Prostate gland (tissue), 2 donors: ENCODE data around the gene MORC4. TPM values are rescaled to one million over a fixed set of nuclear protein-coding genes. Genes with fewer than 3 reads are reported as not detected.

ENCODE experiments used
- DNase-seq: peaks from one replicate; pipeline ENCODE4 v3.0.0-alpha.2; 2019; ENCODE audit warnings: low spot score
- H3K27ac ChIP-seq, 2 donors: fragments of 200-600 bp; sonication (generic); 2 replicates each; pipeline ENCODE4 v1.5.1; 2017 to 2019
- H3K27me3 ChIP-seq: fragments of 200-600 bp; sonication (generic); replicated peaks from 2 replicates; pipeline ENCODE4 v1.5.1; 2019; ENCODE audit not compliant: insufficient read depth
- H3K36me3 ChIP-seq, 2 donors: fragments of 200-600 bp; sonication (generic); 1 replicate in 1 of 2; 2 replicates in 1 of 2; pipeline versions ENCODE4 v1.5.1 to v1.8.1; 2017 to 2019
- H3K4me1 ChIP-seq: fragments of 200-600 bp; sonication (generic); replicated peaks from 2 replicates; pipeline ENCODE4 v1.5.1; 2019
- H3K4me3 ChIP-seq, 2 donors: fragments of 200-600 bp; sonication (generic); 2 replicates each; pipeline ENCODE4 v1.5.1; 2017 to 2019
- H3K9me3 ChIP-seq: fragments of 200-600 bp; sonication (generic); 2 replicates; pipeline ENCODE4 v1.5.1; 2017
- CTCF ChIP-seq, 4 experiments: fragments of 200-600 bp in 2 of 4; fragments of 450-650 bp in 2 of 4; sonication (generic) in 2 of 4; IDR thresholded peaks; 1 replicate in 3 of 4; 2 replicates in 1 of 4; pipeline ENCODE4 v1.5.1; 2016 to 2019; ENCODE audit warnings: antibody characterized with exemption in 4 of 4, mild to moderate bottlenecking in 2 of 4, moderate library complexity in 2 of 4
- POLR2A ChIP-seq: fragments of 450-650 bp; IDR thresholded peaks from one replicate; pipeline ENCODE4 v1.6.1; 2016; ENCODE audit warnings: antibody characterized with exemption, mild to moderate bottlenecking
- POLR2AphosphoS5 ChIP-seq: sonication (generic); formaldehyde crosslinking; IDR thresholded peaks from one replicate; pipeline ENCODE4 v1.6.1; 2017; ENCODE audit warnings: antibody characterized with exemption
- WGBS: methylation state at CpG from one replicate; pipeline ENCODE4 v1.1.5; 2018; 5-methylcytosine and 5-hydroxymethylcytosine counted together
- intact Hi-C: fragments of 100-400 bp; cut with DNase I; formaldehyde crosslinking; loops from one replicate; pipeline ENCODE4 v1.14.2; 2022
- total RNA-seq, 2 donors: library from RNA; depleted of rRNA; stranded (reverse); fragments of >200 nt; gene quantifications; one replicate each; pipeline ENCODE4 v1.1.0, GENCODE V29; 2016

The MORC4 gene
- total RNA-seq, 2 donors from 2014 or later: 20.4 to 36.1 TPM

GRCh38 chrX:106936246-106936645, 63.8 kb downstream of the MORC4 start:
- Histone ChIP-seq H3K27me3 (no peaks in the 10 kb centered on the region), H3K27ac (no peak overlapping the region), H3K9me3 (no peaks in the 10 kb centered on the region), H3K36me3 (no peaks in the 10 kb centered on the region), H3K4me1 (no peaks in the 10 kb centered on the region), H3K4me3 (no peak overlapping the region)
- 100% methylated on average over 1 of the region's 1 CpG for WGBS
- no peak for TF ChIP-seq CTCF (IDR thresholded peaks at IDR 0.05)
- TF ChIP-seq POLR2AphosphoS5: no peak
- TF ChIP-seq POLR2A: no peak
- DNase-seq: no peak
- intact Hi-C loops: no loop called here

GRCh38 chrX:106935175-106935574, 64.8 kb downstream of the MORC4 start:
- H3K4me1 ChIP-seq: no peaks in the 10 kb centered on the region
- H3K4me3 ChIP-seq: no peak overlapping the region
- H3K27ac ChIP-seq: no peak overlapping the region
- TF ChIP-seq CTCF (IDR thresholded peaks at IDR 0.05) (no peak), POLR2AphosphoS5 (no peak), POLR2A (no peak)
- intact Hi-C loops: no loop called here
- no peaks in the 10 kb centered on the region for H3K27me3 ChIP-seq
- no peaks in the 10 kb centered on the region for H3K9me3 ChIP-seq
- H3K36me3 ChIP-seq: no peaks in the 10 kb centered on the region
- 40% methylated on average over 4 of the region's 4 CpGs for WGBS
- DNase-seq: no peak

GRCh38 chrX:106933538-106933961, 66.5 kb downstream of the MORC4 start:
- DNase-seq: no peak
- Histone ChIP-seq H3K4me1 (no peaks in the 10 kb centered on the region), H3K27ac (no peak overlapping the region), H3K27me3 (no peaks in the 10 kb centered on the region), H3K4me3 (no peak overlapping the region), H3K9me3 (no peaks in the 10 kb centered on the region), H3K36me3 (no peaks in the 10 kb centered on the region)
- 26% methylated on average over 3 of the region's 3 CpGs for WGBS
- intact Hi-C loops: no loop called here
- TF ChIP-seq POLR2AphosphoS5 (no peak), POLR2A (no peak), CTCF (IDR thresholded peaks at IDR 0.05) (no peak)

- no peaks in the 10 kb centered on the region for H3K9me3 ChIP-seq
- DNase-seq: no peak
- no peak overlapping the region for H3K27ac ChIP-seq
- no peak for TF ChIP-seq POLR2AphosphoS5
- WGBS: 73% methylated on average over 6 of the region's 6 CpGs
- H3K4me1 ChIP-seq: no peaks in the 10 kb centered on the region
- H3K36me3 ChIP-seq: no peaks in the 10 kb centered on the region
- intact Hi-C loops: no loop called here
- no peak overlapping the region for H3K4me3 ChIP-seq
- H3K27me3 ChIP-seq: no peaks in the 10 kb centered on the region
Measured at GRCh38 chrX:106932960-106933537, 67.0 kb downstream of the MORC4 start.

- DNase-seq: no peak
- intact Hi-C loops: no loop called here
- 89% methylated on average over 3 of the region's 4 CpGs for WGBS
Measured at GRCh38 chrX:106932492-106932923, 67.5 kb downstream of the MORC4 start.

More at GRCh38 chrX:106932492-106932923, 67.5 kb downstream of the MORC4 start:
- Histone ChIP-seq H3K4me1 (no peaks in the 10 kb centered on the region), H3K27me3 (no peaks in the 10 kb centered on the region), H3K4me3 (no peak overlapping the region), H3K27ac (no peak overlapping the region), H3K9me3 (no peaks in the 10 kb centered on the region), H3K36me3 (no peaks in the 10 kb centered on the region)
- TF ChIP-seq CTCF (IDR thresholded peaks at IDR 0.05): no peak
